ENCODE measurements around the gene PCDHGB5. TPM values are rescaled to one million over a fixed set of nuclear protein-coding genes. Genes with fewer than 3 reads are reported as not detected.

Gene PCDHGB5
- polyA plus RNA-seq, 1 experiment = 12.5 TPM

- peaks cover 57% of the 10 kb centered on the region for H3K9me3 ChIP-seq (ENCODE audit: control insufficient read depth, insufficient read depth, low read length)
- ChIA-PET POLR2A (no interaction called here), CTCF (interaction anchor here (1.1 to 2.7 kb wide), 10 partner anchors 17 to 211 kb away, joined by 3 to 35 read pairs (median 6); partner anchors contain the start of genes PCDHGA10, PCDHGA2, PCDHGB7 and TAF7)
- H3K4me3 ChIP-seq (ENCODE audit: low read depth, low read length) = peak overlapping the region; percentile 51
- no peak overlapping the region for H3K27ac ChIP-seq (ENCODE audit: low read depth, low read length)
- TF ChIP-seq CTCF (IDR thresholded peaks at IDR 0.05; ENCODE audit: low read depth, low read length) = no peak
- DNase-seq (ENCODE audit: low read depth, low spot score) = no peak
- H3K27me3 ChIP-seq (ENCODE audit: control insufficient read depth, insufficient read depth, low read length) = peaks cover 4% of the 10 kb centered on the region
Measured at GRCh38 chr5:141355641-141356040, 42.1 kb upstream of the PCDHGB5 start.

- Histone ChIP-seq H3K9me3 (ENCODE audit: control insufficient read depth, insufficient read depth, low read length) (peaks cover 58% of the 10 kb centered on the region), H3K27ac (ENCODE audit: low read depth, low read length) (no peak overlapping the region), H3K27me3 (ENCODE audit: control insufficient read depth, insufficient read depth, low read length) (peaks cover 4% of the 10 kb centered on the region), H3K4me3 (ENCODE audit: low read depth, low read length) (no peak overlapping the region)
- ChIA-PET POLR2A (no interaction called here), CTCF (interaction anchor here (1.1 to 2.1 kb wide), 7 partner anchors 17 to 210 kb away, joined by 3 to 13 read pairs (median 6); partner anchors contain the start of genes PCDHGA2, PCDHGB7 and TAF7)
- TF ChIP-seq CTCF (IDR thresholded peaks at IDR 0.05; ENCODE audit: low read depth, low read length) = no peak
- DNase-seq (ENCODE audit: low read depth, low spot score) = no peak
Measured at GRCh38 chr5:141356133-141356532, 41.6 kb upstream of the PCDHGB5 start.

GRCh38 chr5:141356950-141357349 lies 40.8 kb upstream of the PCDHGB5 start:
- ChIA-PET POLR2A (no interaction called here), CTCF (interaction anchor here (2.1 kb wide), 1 partner anchor 207 kb away, joined by 8 read pairs; no protein-coding TSS in a partner anchor)

GRCh38 chr5:141359790-141360426 lies 37.8 kb upstream of the PCDHGB5 start, which contains the start of gene PCDHGB2:
PCDHGB2 (plus strand) TSS chr5:141359994; CDS start chr5:141360136, 142 bp downstream.
- TF ChIP-seq CTCF (IDR thresholded peaks at IDR 0.05; ENCODE audit: low read depth, low read length) = peak; percentile 49
- Histone ChIP-seq H3K27ac (ENCODE audit: low read depth, low read length) (peak within 1 kb of the TSS; percentile 49), H3K4me3 (ENCODE audit: low read depth, low read length) (peak within 1 kb of the TSS; percentile 50), H3K27me3 (ENCODE audit: control insufficient read depth, insufficient read depth, low read length) (peaks cover 17% of the 10 kb centered on the region), H3K9me3 (ENCODE audit: control insufficient read depth, insufficient read depth, low read length) (peaks cover 65% of the 10 kb centered on the region)
- no peak for DNase-seq (ENCODE audit: low read depth, low spot score)
- ChIA-PET CTCF (interaction anchor here (0.6 to 1.3 kb wide), 5 partner anchors 198 to 207 kb away, joined by 3 to 12 read pairs (median 4); no protein-coding TSS in a partner anchor), POLR2A (no interaction called here)

More at GRCh38 chr5:141356950-141357349, 40.8 kb upstream of the PCDHGB5 start:
- Histone ChIP-seq H3K9me3 (ENCODE audit: control insufficient read depth, insufficient read depth, low read length) (peaks cover 59% of the 10 kb centered on the region), H3K27me3 (ENCODE audit: control insufficient read depth, insufficient read depth, low read length) (peaks cover 9% of the 10 kb centered on the region), H3K27ac (ENCODE audit: low read depth, low read length) (no peak overlapping the region), H3K4me3 (ENCODE audit: low read depth, low read length) (no peak overlapping the region)
- no peak for DNase-seq (ENCODE audit: low read depth, low spot score)
- TF ChIP-seq CTCF (IDR thresholded peaks at IDR 0.05; ENCODE audit: low read depth, low read length) = no peak

GRCh38 chr5:141360685-141361084 lies 37.1 kb upstream of the PCDHGB5 start:
- Histone ChIP-seq H3K9me3 (ENCODE audit: control insufficient read depth, insufficient read depth, low read length) (peaks cover 65% of the 10 kb centered on the region), H3K27ac (ENCODE audit: low read depth, low read length) (no peak overlapping the region), H3K27me3 (ENCODE audit: control insufficient read depth, insufficient read depth, low read length) (peaks cover 24% of the 10 kb centered on the region), H3K4me3 (ENCODE audit: low read depth, low read length) (no peak overlapping the region)
- ChIA-PET CTCF (interaction anchor here (0.6 to 1.3 kb wide), 4 partner anchors 197 to 206 kb away, joined by 3 to 12 read pairs (median 4); no protein-coding TSS in a partner anchor), POLR2A (no interaction called here)
- TF ChIP-seq CTCF (IDR thresholded peaks at IDR 0.05; ENCODE audit: low read depth, low read length) = no peak
- DNase-seq (ENCODE audit: low read depth, low spot score) = no peak
